Right lobe of liver (tissue), 6 donors: Measurements from ENCODE around the gene DOCK1. TPM values are rescaled to one million over a fixed set of nuclear protein-coding genes. Genes with fewer than 3 reads are reported as not detected.

Experiments used
- ATAC-seq, 4 donors: fragments of 200-7000 bp; cut with Tn5 transposase; one replicate each; pipeline ENCODE4 v1.9.1; 2020; ENCODE audit warnings: mild to moderate bottlenecking in 4 of 4, moderate library complexity in 4 of 4
- DNase-seq, 3 donors: peaks; one replicate each; pipeline ENCODE4 v3.0.0-alpha.2; 2020
- H3K27ac ChIP-seq, 3 donors: fragments of 200-600 bp; one replicate each; pipeline ENCODE4 v1.8.0; 2022
- H3K27me3 ChIP-seq, 2 donors: fragments of 200-600 bp; one replicate each; pipeline ENCODE4 v1.8.0; 2022
- H3K36me3 ChIP-seq, 4 donors: fragments of 200-600 bp; sonication (generic) in 1 of 4; one replicate each; pipeline versions ENCODE4 v1.5.1 to v1.8.0; 2017 to 2022; ENCODE audit warnings: control low read depth in 1 of 4
- H3K4me1 ChIP-seq, 4 donors: fragments of 200-600 bp; sonication (generic) in 1 of 4; one replicate each; pipeline versions ENCODE4 v1.5.1 to v1.8.0; 2017 to 2022; ENCODE audit warnings: control low read depth in 1 of 4
- H3K4me3 ChIP-seq, 3 donors: fragments of 200-600 bp; one replicate each; pipeline ENCODE4 v1.8.0; 2022
- H3K9me3 ChIP-seq, 4 donors: fragments of 200-600 bp; sonication (generic) in 1 of 4; one replicate each; pipeline versions ENCODE4 v1.5.1 to v1.8.0; 2017 to 2022; ENCODE audit warnings: control low read depth in 1 of 4
- CTCF ChIP-seq, 4 donors: fragments of 200-600 bp in 3 of 4; fragments of 450-650 bp in 1 of 4; IDR thresholded peaks; one replicate each; pipeline versions ENCODE4 v1.5.1 to v1.8.0; 2016 to 2022; ENCODE audit warnings: antibody characterized with exemption in 4 of 4, mild to moderate bottlenecking in 2 of 4
- POLR2A ChIP-seq: fragments of 450-650 bp; IDR thresholded peaks from one replicate; pipeline ENCODE4 v1.6.1; 2017; ENCODE audit warnings: antibody characterized with exemption, mild to moderate bottlenecking
- WGBS: methylation state at CpG from one replicate; pipeline ENCODE4 v1.1.6; 2018; ENCODE audit warnings: low coverage, low lambda C conversion rate; ENCODE audit not compliant: insufficient coverage; ENCODE audit errors: missing lambda C conversion rate; 5-methylcytosine and 5-hydroxymethylcytosine counted together
- intact Hi-C, 2 donors: fragments of 100-400 bp; cut with DNase I; formaldehyde crosslinking; loops; one replicate each; pipeline versions ENCODE4 v1.11.2 to v1.14.1; 2022
- total RNA-seq, 6 experiments: library from RNA; depleted of rRNA in 2 of 6; stranded (reverse); fragments of >200 nt in 2 of 6; fragmentation: NEBNext Ultra II Directional in 3 of 6; extraction: Animal tissue kit (Norgen Biotek cat#: 25700) in 3 of 6; gene quantifications; one replicate each; pipeline versions ENCODE4 v1.1.0 to v1.2.4, GENCODE V29; 2016 to 2023
- donor health status: DM: no; HTN: yes; CAD: no.
- donor health status: DM: no; HTN: no; CAD: no.
- donor health status: DM: no; HTN: no; CAD: no.
- donor health status: DM: no; HTN: yes; CAD: no.
- donor health status: DM: no; HTN: yes; CAD: no.

The DOCK1 gene
- total RNA-seq, 6 experiments from 2014 or later = 13.8 to 17.8 (median 14.6) TPM

- 76% methylated on average over 4 of the region's 4 CpGs for WGBS
Observed at GRCh38 chr10:127080317-127080716, 175.1 kb downstream of the DOCK1 start.

GRCh38 chr10:127081851-127082345, 176.7 kb downstream of the DOCK1 start:
- Histone ChIP-seq H3K36me3 (no peaks in the 10 kb centered on the region), H3K4me3 (no peak overlapping the region), H3K27ac (no peak overlapping the region), H3K9me3 (no peaks in the 10 kb centered on the region), H3K4me1 (no peaks in the 10 kb centered on the region), H3K27me3 (no peaks in the 10 kb centered on the region)
- WGBS = 77% methylated on average over 10 of the region's 10 CpGs
- DNase-seq (no peak), ATAC-seq (no peak)
- intact Hi-C loops = no loop called here
- TF ChIP-seq POLR2A = no peak
- TF ChIP-seq CTCF (IDR thresholded peaks at IDR 0.05) = no peak

More at GRCh38 chr10:127080317-127080716, 175.1 kb downstream of the DOCK1 start:
- Histone ChIP-seq H3K27ac (no peak overlapping the region), H3K4me3 (no peak overlapping the region), H3K27me3 (no peaks in the 10 kb centered on the region), H3K4me1 (no peaks in the 10 kb centered on the region), H3K9me3 (no peaks in the 10 kb centered on the region), H3K36me3 (peaks cover 0 to 2% (median 0%) of the 10 kb centered on the region in 4 donors)
- intact Hi-C loops = no loop called here
- TF ChIP-seq POLR2A (no peak), CTCF (IDR thresholded peaks at IDR 0.05) (no peak)
- ATAC-seq (no peak), DNase-seq (no peak)

GRCh38 chr10:127082651-127083050, 177.4 kb downstream of the DOCK1 start:
- no peaks in the 10 kb centered on the region for H3K36me3 ChIP-seq
- no peak overlapping the region for H3K4me3 ChIP-seq
- H3K27ac ChIP-seq = no peak overlapping the region
- intact Hi-C loops = no loop called here
- no peaks in the 10 kb centered on the region for H3K9me3 ChIP-seq
- TF ChIP-seq CTCF (IDR thresholded peaks at IDR 0.05) (no peak), POLR2A (no peak)
- no peaks in the 10 kb centered on the region for H3K4me1 ChIP-seq
- no peak for DNase-seq
- 83% methylated on average over 1 of the region's 4 CpGs for WGBS
- no peaks in the 10 kb centered on the region for H3K27me3 ChIP-seq
- ATAC-seq = no peak

- DNase-seq = no peak
- Histone ChIP-seq H3K27me3 (no peaks in the 10 kb centered on the region), H3K9me3 (no peaks in the 10 kb centered on the region), H3K36me3 (no peaks in the 10 kb centered on the region), H3K4me3 (no peak overlapping the region), H3K4me1 (no peaks in the 10 kb centered on the region), H3K27ac (no peak overlapping the region)
- 40% methylated on average over 2 of the region's 5 CpGs for WGBS
- intact Hi-C loops = no loop called here
- ATAC-seq = no peak
- TF ChIP-seq CTCF (IDR thresholded peaks at IDR 0.05) (no peak), POLR2A (no peak)
Observed at GRCh38 chr10:127085957-127086356, 180.7 kb downstream of the DOCK1 start.

GRCh38 chr10:127088908-127089307, 183.7 kb downstream of the DOCK1 start:
- Histone ChIP-seq H3K36me3 (no peaks in the 10 kb centered on the region), H3K27me3 (no peaks in the 10 kb centered on the region), H3K4me3 (no peak overlapping the region), H3K9me3 (no peaks in the 10 kb centered on the region), H3K27ac (no peak overlapping the region), H3K4me1 (no peaks in the 10 kb centered on the region)
- TF ChIP-seq CTCF (IDR thresholded peaks at IDR 0.05) (no peak), POLR2A (no peak)
- ATAC-seq (no peak), DNase-seq (no peak)
- 87% methylated on average over 3 of the region's 10 CpGs for WGBS
- intact Hi-C loops = no loop called here
